HG03571 (cell line): Measurements from ENCODE around the gene PLAAT2.
"Not testable (repeated sequence)": the region's sequence is repeated elsewhere in the genome, so short reads cannot be mapped to it uniquely, and the experiment has no call there.

Source experiments
- ATAC-seq: cut with Tn5 transposase; IDR thresholded peaks from one replicate; pipeline ENCODE4 v1.9.1; 2021; ENCODE audit not compliant: unreplicated experiment

PLAAT2 gene

DNA sequence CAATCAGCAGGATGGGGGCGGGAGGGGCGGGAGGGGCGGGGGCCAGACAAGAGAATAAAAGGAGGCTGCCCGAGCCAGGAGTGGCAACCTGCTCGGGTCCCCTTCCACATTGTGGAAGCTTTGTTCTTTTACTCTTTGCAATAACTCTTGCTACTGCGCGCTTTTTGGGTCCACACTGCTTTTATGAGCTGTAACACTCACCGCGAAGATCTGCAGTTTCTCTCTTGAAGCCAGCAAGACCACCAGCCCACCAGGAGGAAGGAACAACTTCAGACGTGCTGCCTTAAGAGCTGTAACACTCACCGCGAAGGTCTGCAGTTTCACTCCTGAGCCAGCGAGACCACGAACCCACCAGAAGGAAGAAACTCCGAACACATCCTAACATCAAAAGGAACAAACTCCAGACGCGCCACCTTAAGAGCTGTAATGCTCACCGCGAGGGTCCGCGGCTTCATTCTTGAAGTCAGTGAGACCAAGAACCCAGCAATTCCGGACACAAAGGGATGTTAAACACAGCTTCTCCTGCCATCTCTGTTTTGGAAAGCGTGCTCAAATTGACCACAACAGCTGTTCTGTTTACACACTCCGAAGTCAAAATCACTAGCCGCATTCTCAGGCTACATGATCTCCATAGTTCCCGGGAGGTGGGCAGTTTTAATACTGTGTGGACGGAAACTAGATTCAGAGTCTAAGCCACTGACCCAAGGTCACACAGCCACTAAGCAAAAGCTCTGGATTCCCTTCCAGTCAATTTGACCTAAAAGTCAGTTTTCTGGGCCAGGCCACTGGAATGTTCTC is 11.9 kb downstream of the PLAAT2 start:
- no peak for ATAC-seq

DNA sequence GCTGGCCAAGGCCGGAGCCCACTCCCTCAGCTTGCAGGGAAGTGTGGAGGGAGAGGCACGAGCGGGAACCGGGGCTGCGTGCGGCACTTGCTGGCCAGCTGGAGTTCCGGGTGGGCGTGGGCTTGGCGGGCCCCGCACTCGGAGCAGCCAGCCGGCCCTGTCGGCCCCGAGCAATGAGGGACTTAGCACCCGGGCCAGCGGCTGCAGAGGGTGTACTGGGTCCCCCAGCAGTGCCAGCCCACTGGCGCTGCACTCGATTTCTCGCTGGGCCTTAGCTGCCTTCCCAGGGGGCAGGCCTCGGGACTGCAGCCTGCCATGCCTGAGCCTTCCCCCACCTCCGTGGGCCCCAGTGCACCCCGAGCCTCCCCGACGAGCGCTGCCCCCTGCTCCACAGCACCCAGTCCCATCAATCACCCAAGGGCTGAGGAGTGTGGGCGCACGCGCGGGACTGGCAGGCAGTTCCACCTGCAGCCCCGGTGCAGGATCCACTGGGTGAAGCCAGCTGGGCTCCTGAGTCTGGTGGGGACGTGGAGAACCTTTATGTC is 13.0 kb downstream of the PLAAT2 start:
- not testable (repeated sequence) for ATAC-seq

DNA sequence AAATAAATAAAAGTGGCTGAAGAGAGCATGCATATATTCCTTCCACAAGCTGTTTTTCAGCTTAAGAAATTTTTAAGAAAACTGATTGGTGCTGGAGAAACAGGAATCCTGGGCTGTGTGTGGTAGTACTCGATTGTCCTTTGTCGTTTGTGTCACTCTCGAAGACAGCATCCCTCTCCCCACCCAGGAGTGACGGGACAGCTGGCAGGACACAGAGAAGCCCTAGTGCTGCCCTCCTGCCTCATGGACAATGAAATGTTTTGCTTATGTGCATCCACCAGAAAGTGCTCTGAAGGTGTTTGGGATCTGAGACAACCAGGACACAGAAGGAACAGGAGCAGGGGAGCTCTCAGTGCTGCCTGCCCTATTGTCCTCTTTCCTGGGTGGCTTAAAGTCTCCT is 13.8 kb downstream of the PLAAT2 start:
- no peak for ATAC-seq

DNA sequence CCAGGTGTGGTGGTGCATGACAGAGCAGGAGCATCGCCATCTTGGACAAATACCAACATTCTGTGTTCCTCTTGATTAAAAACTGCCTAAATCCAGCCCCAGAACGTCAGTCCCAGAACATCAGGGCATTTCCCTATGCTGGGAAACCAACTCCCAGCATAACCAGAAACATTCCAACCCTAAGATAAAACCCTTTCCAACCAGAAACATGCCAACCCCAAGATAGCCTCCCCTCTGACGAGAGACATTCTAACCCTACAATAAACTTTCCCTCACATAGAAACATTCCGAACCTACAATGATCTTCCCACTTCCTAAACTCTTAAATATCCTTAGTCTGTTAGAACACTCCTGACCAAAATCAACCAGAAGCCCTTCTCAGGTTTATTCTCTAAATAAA is 15.0 kb downstream of the PLAAT2 start:
- no peak for ATAC-seq

DNA sequence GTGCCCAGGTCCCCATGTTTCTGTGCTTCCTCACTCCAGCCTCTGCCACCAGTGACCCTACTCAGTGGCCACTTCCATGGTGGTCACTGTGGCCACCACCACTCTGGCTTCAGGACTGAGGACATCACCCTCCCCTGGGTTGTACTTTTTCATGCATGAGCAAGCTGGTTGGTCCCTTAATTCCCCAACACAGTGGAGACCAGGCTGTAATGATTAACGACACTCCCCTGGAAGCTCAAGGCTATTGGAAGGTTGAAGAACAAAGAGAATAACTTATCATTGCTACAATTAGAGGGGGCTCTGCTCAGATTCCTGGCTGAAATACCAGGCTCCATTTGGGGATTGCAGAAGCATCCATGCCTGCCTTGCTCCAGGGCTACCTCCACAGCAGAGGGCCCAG is 16.1 kb downstream of the PLAAT2 start:
- ATAC-seq, result no peak

DNA sequence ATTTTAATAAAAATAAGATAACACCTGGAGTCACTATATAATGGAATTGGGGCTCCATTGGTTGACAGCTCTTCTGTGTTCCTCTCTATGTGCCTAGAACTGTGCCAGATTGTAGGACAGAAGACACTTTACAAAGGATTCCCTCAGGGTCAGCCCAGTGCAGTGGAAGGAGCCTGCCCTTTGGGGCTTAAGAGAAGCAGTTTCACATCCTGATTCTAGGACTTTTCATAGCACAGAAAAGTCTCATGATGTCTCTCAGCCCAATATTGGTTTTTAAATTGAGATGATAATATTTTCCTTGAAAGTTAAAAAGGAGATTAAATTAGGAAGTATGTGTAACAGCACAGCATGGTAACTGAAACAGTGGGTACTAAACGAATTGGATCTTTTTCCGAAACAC is 19.5 kb downstream of the PLAAT2 start:
- ATAC-seq, result no peak

DNA sequence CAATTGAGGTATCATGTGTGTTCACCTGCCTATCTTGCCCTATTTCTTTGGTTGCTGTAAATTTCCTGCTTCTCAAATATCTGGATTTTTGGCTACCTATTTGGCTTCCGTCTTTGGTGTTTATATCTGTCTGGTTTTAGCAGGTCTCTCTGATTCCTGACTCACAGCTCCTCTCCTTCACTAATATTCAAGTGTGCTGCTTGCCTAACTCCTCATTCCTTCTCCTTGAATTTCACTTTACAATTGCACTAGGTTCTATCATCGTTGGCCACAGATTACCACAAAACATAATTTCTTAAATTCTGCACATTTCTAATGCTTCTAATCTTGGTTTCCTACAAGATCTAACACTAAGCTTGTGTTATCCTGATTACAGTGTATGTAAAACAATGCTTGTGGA is 20.7 kb downstream of the PLAAT2 start:
- not testable (repeated sequence) for ATAC-seq

DNA sequence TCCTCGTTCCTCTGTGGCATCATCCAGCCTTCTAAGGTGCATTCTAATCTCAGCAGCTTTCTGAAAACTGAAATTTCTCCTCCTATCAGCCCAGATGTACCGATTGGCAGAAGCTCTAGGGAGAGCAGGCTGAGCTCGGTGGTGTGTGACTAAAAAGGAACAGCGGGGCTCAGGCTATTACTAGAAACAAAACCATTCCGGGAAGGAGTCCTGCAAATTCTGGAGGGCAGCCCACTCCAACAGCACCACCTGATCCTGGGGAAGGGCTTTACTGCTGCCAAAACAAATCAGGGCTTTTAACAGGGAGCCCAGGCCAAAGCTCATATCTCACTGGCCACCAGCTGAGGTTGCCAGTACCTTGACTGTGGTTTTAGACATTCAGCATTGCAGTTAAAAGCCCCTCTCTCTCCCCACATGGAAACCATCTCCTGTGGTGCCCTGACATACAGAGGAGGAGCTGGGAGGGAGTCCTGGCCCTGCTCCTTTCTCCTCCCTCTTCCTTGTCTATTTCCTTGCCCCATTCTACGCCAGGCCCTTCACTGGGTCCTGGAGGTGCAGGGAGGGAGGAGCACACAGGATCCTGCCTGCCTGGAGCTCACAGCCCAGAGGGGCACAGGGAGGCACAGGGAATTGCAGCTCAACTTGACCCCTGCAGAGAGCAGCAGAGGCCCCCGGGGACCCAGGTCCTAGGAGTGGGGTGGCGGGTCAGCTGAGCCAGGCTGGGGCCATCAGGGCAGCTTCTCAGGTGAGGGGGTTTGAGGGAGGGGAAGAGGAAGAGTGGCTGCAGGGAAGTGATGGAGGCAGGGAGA is 25.7 kb downstream of the PLAAT2 start:
- no peak for ATAC-seq

DNA sequence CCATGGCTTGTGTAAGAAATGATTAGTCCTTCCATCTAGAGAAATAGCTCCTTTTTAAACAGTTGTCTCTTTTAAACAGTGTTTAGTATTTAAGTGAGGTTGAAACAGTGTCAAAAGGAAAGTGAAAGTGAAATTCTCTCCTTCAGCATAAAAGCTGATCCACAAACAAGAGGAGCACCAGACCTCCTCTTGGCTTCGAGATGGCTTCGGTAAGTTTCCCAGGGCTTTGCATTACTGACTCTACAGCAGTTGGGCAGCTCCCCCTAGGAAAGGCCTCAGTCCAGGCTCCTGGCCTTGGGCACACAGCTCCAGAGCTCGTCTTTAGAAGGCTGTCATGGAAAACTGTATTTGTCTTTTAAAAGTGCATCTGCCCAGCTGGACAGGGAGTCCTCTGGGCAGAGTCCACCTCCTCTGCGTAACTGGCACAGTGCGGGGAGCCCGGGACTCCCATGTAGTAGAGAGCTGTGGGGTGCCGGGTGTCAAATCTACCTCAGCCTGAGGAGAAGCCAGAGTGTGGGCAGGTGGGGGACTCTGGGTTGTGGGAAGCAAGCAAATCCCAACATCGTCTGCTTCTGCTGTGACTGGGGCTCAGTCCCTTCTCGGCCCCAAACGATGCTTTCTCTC is 26.4 kb downstream of the PLAAT2 start, which contains the start of gene PLAAT4:
Gene PLAAT4 (plus strand): TSS at position 140 of the 624 bp plus-strand sequence. CDS start 61 bp downstream, at position 201.
- no peak for ATAC-seq

DNA sequence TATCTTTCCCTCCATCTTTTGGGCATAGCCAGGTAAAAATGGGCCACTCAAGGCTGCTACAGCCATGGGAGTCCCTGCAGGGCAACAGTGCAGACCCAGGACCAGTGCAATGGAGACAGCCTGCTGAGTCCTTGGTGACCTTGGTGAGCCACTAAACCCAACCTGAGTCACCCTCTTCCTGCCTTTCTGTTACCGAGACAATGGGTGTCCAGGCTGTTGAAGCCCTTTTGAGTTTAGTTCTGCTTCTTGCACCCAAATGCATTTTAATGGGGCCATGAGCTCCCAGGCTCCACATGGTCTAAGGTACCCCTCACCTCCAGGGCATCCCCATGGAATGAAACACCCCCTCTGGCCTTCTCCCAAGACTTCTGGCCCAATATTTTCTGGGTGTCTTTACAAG is 27.4 kb downstream of the PLAAT2 start:
- ATAC-seq, result no peak

DNA sequence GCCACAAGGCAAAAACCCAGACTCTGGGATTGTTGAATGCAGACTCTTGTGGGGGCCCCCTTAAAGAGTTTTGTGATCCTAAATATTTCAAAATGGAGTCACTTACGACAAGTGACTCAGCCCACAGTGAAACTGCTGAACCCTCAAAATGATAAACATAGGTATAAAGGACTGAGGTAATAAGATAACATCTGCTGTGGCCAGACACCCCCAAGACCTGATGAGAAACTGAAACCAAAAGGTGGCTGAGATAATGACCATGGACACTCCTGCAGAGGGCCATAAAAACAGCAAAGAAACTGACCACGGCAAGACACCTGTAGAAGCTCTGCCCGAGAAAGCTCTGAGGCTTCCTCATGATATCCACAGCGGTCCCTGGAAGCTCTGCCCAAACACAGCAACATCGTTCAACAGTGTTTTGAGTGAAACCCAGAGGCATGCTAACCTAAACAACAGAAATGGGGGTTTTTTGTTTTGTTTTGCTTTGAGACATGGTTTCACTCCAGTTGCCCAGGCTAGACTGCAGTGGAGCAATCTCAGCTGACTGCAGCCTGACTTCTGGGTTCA is 28.2 kb downstream of the PLAAT2 start:
- ATAC-seq, result no peak

DNA sequence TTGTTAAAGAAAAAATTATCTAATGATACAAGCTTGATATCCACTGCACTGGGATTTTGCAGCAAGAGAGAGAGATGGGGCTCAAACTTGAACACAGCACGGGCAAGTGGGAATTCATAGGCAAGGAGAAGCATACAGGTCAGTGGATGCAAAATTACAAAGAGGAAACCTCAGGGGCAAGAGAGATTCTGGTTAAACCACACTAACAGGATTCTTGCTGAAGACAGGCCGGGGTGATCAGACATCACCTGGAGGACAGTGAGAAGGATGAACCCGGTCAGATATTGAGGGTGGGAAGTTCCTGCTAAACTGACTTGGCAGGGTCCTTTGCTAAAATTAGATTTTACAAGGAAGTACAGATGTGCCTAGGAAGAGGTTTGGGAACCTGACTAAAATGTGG is 29.1 kb downstream of the PLAAT2 start:
- no peak for ATAC-seq

DNA sequence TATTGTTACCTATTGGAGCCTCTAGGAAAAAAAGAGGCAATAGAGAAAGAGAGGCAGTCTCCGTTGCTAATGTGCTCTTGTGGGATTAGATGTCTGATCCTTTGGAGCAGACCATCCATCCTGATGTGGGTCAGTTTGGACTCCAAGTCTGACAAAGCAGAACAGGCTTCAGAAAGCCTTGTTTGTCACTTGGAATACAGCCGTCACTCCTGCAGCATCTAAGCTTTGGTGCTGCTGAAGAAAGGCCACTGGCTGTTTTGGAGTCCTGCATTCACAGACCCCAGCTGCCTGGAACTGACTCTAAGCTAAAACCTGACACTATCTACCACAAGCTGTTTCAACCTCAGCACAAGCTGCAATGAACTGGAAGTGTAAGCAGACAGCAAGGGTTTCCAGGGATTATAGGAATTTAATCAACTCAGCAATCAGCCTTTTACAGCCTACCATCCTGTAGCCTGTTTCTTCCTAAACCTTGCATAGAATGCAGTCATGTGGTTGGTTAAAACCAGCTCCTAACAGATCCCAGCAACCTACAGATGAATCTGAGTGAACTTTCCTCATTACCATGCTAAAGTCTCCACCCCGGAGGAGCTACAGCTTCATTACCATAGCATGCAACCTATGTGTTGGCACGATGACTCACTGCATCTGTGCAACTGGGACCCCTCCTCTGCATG is 30.2 kb downstream of the PLAAT2 start:
- no peak for ATAC-seq

DNA sequence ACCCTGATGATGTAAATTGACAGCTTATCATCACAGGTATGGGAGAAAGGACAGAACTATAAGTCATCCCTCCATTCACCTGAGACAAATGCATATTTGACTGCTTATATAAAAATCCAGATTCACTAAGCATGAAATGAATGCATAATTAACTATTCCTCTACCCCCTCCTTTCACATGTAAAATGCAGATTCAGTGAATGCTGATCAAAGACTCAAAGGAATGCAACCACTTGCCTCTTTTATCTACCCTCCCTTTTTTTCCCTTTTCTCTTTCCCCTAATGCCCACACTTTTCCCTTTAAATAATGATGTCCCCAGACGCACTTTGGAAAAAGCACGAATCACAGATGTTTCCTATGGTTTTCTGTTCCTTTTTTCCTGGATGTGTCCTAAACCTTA is 31.1 kb downstream of the PLAAT2 start:
- no peak for ATAC-seq

DNA sequence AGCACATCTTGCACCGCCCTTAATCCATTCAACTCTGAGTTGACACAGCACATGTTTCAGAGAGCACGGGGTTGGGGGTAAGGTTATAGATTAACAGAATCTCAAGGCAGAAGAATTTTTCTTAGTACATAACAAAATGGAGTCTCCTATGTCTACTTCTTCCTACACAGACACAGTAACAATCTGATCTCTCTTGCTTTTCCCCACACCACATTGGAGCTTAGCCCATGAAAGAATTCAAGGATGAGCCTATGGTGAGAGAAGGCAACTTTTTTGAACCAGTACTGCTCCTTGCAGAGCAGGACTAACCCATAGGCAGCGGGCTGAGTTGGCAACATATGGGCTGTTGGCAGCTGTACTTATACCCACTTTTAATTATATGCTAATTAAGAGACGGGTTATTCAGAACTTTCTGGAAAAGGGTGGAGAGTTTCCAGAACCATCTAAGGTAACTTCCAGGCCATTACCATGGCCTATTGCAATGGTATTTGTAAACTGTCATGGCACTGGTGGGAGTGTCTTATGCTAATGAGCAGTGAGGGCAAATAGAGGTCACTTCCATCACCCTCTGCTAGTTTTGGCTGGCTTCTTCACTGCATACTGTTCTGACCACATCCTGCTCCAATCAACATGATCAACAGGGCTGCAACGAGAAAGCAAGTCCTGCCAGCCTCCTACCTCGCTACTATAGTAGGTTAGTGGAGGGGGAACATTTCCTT is 31.9 kb downstream of the PLAAT2 start:
- ATAC-seq, result peak; percentile 83

DNA sequence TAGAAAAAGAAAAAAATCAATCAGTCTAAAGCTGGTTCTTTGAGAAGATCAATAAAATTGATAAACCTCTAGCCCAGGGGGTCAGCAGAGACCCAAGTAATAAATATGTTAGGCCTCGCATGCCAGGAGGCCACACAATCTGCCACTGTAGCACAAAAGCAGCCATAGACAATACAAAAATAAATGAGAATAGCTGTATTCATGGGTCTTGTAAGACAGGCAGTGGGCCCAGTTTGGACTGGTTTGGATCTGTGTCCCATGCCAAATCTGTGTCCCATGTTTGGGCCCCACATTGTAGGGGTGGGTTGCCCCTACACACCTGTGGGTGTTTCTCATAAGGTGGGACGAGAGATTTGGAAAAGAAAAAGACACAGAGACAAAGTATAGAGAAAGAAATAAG is 33.2 kb downstream of the PLAAT2 start:
- no peak for ATAC-seq

DNA sequence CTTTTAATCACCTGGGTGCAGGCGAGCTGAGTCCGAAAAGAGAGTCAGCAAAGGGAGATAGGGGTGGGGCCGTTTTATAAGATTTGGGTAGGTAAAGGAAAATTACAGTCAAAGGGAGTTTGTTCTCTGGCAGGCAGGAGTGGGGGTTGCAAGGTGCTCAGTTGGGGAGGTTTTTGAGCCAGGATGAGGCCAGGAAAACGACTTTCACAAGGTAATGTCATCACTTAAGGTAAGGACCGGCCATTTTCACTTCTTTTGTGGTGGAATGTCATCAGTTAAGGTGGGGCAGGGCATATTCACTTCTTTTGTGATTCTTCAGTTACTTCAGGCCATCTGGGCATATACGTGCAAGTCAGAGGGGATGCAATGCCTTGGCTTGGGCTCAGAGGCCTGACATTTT is 33.8 kb downstream of the PLAAT2 start:
- ATAC-seq, result not testable (repeated sequence)

DNA sequence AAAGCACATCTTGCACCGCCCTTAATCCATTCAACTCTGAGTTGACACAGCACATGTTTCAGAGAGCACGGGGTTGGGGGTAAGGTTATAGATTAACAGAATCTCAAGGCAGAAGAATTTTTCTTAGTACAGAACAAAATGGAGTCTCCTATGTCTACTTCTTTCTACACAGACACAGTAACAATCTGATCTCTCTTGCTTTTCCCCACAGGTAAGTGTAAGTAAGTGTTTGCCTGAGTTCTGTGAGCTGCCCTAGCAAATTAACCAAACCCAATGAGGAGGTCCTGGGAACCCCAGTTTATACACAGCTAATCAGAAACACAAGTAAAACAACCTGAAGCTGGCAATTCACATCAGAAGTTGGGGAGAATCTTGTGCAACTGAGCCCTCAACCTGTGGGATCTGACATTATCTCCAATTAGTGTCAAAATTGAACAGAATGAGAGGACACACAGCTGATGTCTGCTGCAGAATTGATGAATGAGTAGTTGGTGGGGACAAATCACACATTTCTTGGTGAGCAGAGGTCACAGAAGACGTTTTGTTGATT is 34.4 kb downstream of the PLAAT2 start:
- ATAC-seq, result not testable (repeated sequence)

DNA sequence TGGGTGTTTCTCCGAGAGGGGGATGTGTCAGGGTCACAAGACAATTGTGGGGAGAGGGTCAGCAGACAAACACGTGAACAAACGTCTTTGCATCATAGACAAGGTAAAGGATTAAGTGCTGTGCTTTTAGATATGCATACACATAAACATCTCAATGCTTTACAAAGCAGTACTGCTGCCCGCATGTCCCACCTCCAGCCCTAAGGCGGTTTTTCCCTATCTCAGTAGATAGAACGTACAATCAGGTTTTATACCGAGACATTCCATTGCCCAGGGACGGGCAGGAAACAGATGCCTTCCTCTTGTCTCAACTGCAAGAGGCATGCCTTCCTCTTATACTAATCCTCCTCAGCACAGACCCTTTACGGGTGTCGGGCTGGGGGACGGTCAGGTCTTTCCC is 35.0 kb downstream of the PLAAT2 start:
- ATAC-seq, result not testable (repeated sequence)

DNA sequence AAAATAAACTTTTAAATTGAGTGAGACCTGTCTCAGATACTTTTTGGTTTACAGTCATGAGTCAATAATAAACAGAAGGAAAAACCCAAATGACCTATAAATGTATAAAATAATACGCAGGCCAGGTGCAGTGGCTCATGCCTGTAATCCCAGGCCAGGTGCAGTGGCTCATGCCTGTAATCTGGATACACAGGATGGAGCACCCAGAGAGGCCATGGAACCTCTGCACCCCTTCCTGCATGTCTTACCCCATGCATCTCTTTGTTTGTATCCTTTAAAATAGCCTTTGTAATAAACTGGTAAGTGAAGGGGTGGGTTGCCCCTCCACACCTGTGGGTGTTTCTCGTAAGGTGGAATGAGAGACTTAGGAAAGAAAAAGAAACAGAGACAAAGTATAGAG is 35.5 kb downstream of the PLAAT2 start:
- ATAC-seq, result no peak
